ENCODE measurements around the gene RAD51B.

The RAD51B gene

GRCh38 chr14:68375376-68375775 is 555.8 kb downstream of the RAD51B start:
- H3K4me3 ChIP-seq (replicated peaks; ENCODE audit: insufficient read depth, low read length) = no peak overlapping the region
- TF ChIP-seq GABPA (IDR thresholded peaks at IDR 0.05; ENCODE audit: low read depth) = no peak
- no peak for TF ChIP-seq POLR2AphosphoS5 (IDR thresholded peaks at IDR 0.05; ENCODE audit: low read depth)
- no peak for TF ChIP-seq CTCF (IDR thresholded peaks at IDR 0.05; ENCODE audit: insufficient read depth, low read length)
- no peak for TF ChIP-seq REST (IDR thresholded peaks at IDR 0.05; ENCODE audit: insufficient replicate concordance, low read depth)
- TF ChIP-seq SPI1 (IDR thresholded peaks at IDR 0.05; ENCODE audit: borderline replicate concordance, low read depth) = no peak
- no peaks in the 10 kb centered on the region for H3K27me3 ChIP-seq (ENCODE audit: insufficient read depth, poor library complexity, severe bottlenecking)
- no peak overlapping the region for H3K27ac ChIP-seq (replicated peaks)
- no peak for DNase-seq (ENCODE audit: low read depth in 1 of 2, low spot score in 1 of 2)

GRCh38 chr14:68376067-68376779 is 556.6 kb downstream of the RAD51B start:
- Histone ChIP-seq H3K4me3 (replicated peaks; ENCODE audit: insufficient read depth, low read length) (no peak overlapping the region), H3K27ac (replicated peaks) (no peak overlapping the region), H3K27me3 (ENCODE audit: insufficient read depth, poor library complexity, severe bottlenecking) (no peaks in the 10 kb centered on the region)
- TF ChIP-seq GABPA (IDR thresholded peaks at IDR 0.05; ENCODE audit: low read depth) = no peak
- TF ChIP-seq REST (IDR thresholded peaks at IDR 0.05; ENCODE audit: insufficient replicate concordance, low read depth) = no peak
- no peak for TF ChIP-seq POLR2AphosphoS5 (IDR thresholded peaks at IDR 0.05; ENCODE audit: low read depth)
- no peak for TF ChIP-seq SPI1 (IDR thresholded peaks at IDR 0.05; ENCODE audit: borderline replicate concordance, low read depth)
- TF ChIP-seq CTCF (IDR thresholded peaks at IDR 0.05; ENCODE audit: insufficient read depth, low read length) = no peak
- DNase-seq (ENCODE audit: low read depth in 1 of 2, low spot score in 1 of 2) = no peak

DNA sequence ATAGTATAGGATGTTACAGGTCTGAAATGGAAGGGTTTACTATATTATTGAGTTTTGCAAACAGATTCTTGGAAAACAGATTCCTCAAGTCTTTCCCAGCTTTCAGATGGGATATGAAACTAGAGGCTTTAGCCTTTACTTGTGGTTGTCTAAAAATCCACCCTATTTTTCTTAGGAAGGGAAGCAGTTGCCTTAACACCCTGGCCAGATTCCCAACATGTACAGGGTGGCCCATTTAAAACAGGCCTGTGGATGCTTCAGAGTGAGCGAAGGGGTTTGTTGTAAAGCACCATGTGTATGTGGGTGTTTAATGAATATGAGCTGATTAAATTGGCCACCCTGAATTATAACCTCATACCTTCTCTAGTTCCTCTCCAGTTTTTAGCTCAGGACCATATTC is 557.4 kb downstream of the RAD51B start:
- no peaks in the 10 kb centered on the region for H3K27me3 ChIP-seq (ENCODE audit: insufficient read depth, poor library complexity, severe bottlenecking)
- TF ChIP-seq SPI1 (IDR thresholded peaks at IDR 0.05; ENCODE audit: borderline replicate concordance, low read depth) (no peak), CTCF (IDR thresholded peaks at IDR 0.05; ENCODE audit: insufficient read depth, low read length) (no peak)
- no peak for DNase-seq (ENCODE audit: low read depth in 1 of 2, low spot score in 1 of 2)
- H3K27ac ChIP-seq (replicated peaks) = no peak overlapping the region
- H3K4me3 ChIP-seq (replicated peaks; ENCODE audit: insufficient read depth, low read length) = no peak overlapping the region

DNA sequence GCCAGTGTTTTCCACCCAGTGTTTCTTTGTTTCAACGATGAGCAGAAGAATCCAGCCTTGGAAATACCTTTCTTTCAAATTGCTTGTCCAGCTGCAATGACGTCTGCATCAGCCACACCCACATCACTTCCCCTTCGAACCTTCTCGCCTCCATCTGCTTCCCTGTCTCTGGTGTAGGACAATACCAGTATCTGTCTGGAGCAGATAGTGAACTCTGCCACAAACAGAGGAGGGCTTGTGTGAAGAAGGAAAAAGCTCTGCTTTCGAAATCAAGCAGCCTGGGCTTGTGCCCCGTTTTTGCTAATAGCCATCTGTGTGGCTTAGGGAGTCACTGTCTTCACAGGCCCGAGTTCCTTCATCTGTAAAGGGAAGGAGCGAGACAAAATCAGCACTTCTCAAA is 557.9 kb downstream of the RAD51B start:
- DNase-seq (ENCODE audit: low read depth in 1 of 2, low spot score in 1 of 2) = peak in 1 of 2 experiments; percentile 46
- no peak for TF ChIP-seq CTCF (IDR thresholded peaks at IDR 0.05; ENCODE audit: insufficient read depth, low read length)
- TF ChIP-seq REST (IDR thresholded peaks at IDR 0.05; ENCODE audit: insufficient replicate concordance, low read depth) = no peak
- TF ChIP-seq SPI1 (IDR thresholded peaks at IDR 0.05; ENCODE audit: borderline replicate concordance, low read depth) = peak; percentile 43; the same call in 1 of the 2 replicates
- TF ChIP-seq POLR2AphosphoS5 (IDR thresholded peaks at IDR 0.05; ENCODE audit: low read depth) = no peak
- no peak for TF ChIP-seq GABPA (IDR thresholded peaks at IDR 0.05; ENCODE audit: low read depth)
- no peak overlapping the region for H3K27ac ChIP-seq (replicated peaks)
- H3K4me3 ChIP-seq (replicated peaks; ENCODE audit: insufficient read depth, low read length) = no peak overlapping the region
- no peaks in the 10 kb centered on the region for H3K27me3 ChIP-seq (ENCODE audit: insufficient read depth, poor library complexity, severe bottlenecking)

Data from HL-60 (cell line).